ENCODE data around the gene RPL32.

GRCh38 chr3:12813967-12814366 lies 27.4 kb downstream of the RPL32 start:
- TF ChIP-seq CTCF (IDR thresholded peaks at IDR 0.05) (no peak), EP300 (IDR thresholded peaks at IDR 0.05) (no peak), POLR2A (IDR thresholded peaks at IDR 0.05) (no peak)
